Activated naive CD4-positive, alpha-beta T cell treated with Interleukin-2 at 50 U/mL for 16 hours (primary cell): Measurements from ENCODE around the gene KRT8.
A peak's percentile ranks its signal among the peaks of the same experiment; 100 is the strongest.

Experiments used
- DNase-seq: peaks from one replicate; pipeline ENCODE4 v3.0.0-alpha.2; 2020

Gene KRT8

GRCh38 chr12:52924764-52925716 lies 20.2 kb upstream of the KRT8 start:
- no peak for DNase-seq

- no peak for DNase-seq
Measured at GRCh38 chr12:52921488-52922165, 16.8 kb upstream of the KRT8 start.

- DNase-seq, result no peak
Measured at GRCh38 chr12:52920937-52921336, 16.1 kb upstream of the KRT8 start.

- no peak for DNase-seq
Measured at GRCh38 chr12:52918784-52919183, 13.9 kb upstream of the KRT8 start.

DNA sequence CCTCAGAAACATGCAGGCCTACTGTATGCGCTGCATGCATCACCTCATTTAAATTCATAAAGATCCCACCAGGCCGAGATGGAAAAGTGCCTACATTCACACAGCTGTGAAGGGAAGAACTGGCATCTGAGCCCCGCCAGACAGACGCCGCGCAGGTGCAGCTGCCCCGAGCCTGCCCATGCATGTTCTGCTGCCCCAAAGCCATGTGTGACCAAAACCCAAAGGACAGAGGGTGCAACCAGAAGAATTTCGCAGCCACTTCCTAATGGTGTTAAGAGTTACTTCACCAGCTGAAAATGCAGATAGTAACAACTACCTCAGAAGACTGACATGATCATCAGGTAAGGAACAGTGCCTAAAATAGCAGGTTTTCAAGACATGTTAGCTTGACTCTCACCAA lies 13.5 kb upstream of the KRT8 start:
- no peak for DNase-seq

GRCh38 chr12:52917800-52918199 lies 12.9 kb upstream of the KRT8 start:
- no peak for DNase-seq

DNA sequence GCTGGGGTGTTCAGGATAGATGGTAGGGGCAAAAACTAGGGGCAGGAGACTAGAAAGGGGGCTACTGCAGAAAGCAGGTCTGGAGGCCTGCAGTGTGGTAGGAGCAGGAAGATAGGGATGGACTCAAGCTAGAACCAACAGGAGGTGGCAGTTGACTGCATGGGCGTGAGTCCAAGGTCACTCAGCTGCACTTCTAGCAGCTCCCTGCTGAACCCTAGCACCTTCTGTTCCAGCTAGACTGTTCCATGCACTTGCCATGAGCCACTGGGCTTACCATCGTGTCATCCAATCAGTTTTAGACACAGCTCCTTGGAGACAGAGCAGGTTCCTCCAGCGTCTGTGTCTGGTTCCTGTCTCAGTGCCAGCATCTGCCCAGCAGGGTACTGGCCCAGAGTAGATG lies 11.3 kb upstream of the KRT8 start:
- no peak for DNase-seq

GRCh38 chr12:52915637-52916036 lies 10.8 kb upstream of the KRT8 start:
- no peak for DNase-seq

DNA sequence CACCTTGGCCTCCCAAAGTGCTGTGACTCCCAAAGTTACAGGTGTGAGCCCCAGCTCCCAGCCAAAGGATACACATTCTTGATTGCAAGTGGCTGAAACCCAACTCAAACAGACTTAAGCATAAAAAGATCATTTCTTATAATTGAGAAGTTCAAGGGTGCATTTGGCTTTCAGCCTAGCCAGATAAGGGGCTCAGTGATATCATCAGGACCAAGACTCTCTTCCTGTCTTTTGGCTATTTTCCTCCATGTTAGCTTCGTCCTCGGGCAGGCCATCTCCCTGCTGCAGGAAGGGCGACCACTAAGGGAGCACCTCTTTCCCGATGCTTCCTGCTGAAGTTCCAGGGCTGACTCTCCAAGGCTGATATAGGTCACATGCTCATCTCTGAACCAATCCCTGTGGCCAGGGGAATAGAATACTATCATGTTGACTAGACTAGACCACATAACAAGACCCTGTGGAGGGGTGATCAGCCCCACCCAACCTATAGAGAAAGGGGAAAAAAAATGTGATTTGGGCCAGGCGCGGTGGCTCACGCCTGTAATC lies 9.8 kb upstream of the KRT8 start:
- no peak for DNase-seq

GRCh38 chr12:52913431-52913821 lies 8.6 kb upstream of the KRT8 start:
- DNase-seq, result no peak

GRCh38 chr12:52912711-52913430 lies 8.0 kb upstream of the KRT8 start:
- DNase-seq, result no peak

GRCh38 chr12:52910248-52910883 lies 5.5 kb upstream of the KRT8 start:
- no peak for DNase-seq

GRCh38 chr12:52909796-52910195 lies 4.9 kb upstream of the KRT8 start:
- no peak for DNase-seq

- no peak for DNase-seq
Measured at GRCh38 chr12:52909331-52909730, 4.5 kb upstream of the KRT8 start.

- no peak for DNase-seq
Measured at GRCh38 chr12:52907092-52907810, 2.4 kb upstream of the KRT8 start.

- DNase-seq, result no peak
Measured at GRCh38 chr12:52906191-52906601, 1.3 kb upstream of the KRT8 start.

- DNase-seq, result peak; percentile 17
Measured at GRCh38 chr12:52903855-52904508, 894 bp downstream of the KRT8 start.

GRCh38 chr12:52903285-52903854 lies 1.5 kb downstream of the KRT8 start:
- DNase-seq, result peak; percentile 58

- DNase-seq, result no peak
Measured at GRCh38 chr12:52901715-52902541, 2.9 kb downstream of the KRT8 start.
